HL-60 (cell line): Measurements from ENCODE around the gene IL1RAPL1.
"Not testable (repeated sequence)": the region's sequence is repeated elsewhere in the genome, so short reads cannot be mapped to it uniquely, and the experiment has no call there.

Experiments used
- DNase-seq, 2 experiments: peaks; one replicate each; pipeline ENCODE4 v3.0.0-alpha.2; 2010 to 2020; ENCODE audit warnings: low read depth in 1 of 2, low spot score in 1 of 2
- H3K27ac ChIP-seq: fragments of 250-450 bp; sonication (Bioruptor Pico); replicated peaks from 2 replicates; pipeline ENCODE4 v1.5.1; 2020; ENCODE audit warnings: mild to moderate bottlenecking, moderate library complexity
- H3K27me3 ChIP-seq: fragments of 250-450 bp; sonication (Bioruptor Pico); 2 replicates; pipeline ENCODE4 v1.5.1; 2021; ENCODE audit warnings: mild to moderate bottlenecking, moderate library complexity; ENCODE audit not compliant: insufficient read depth, poor library complexity, severe bottlenecking
- H3K4me3 ChIP-seq: replicated peaks from 2 replicates; pipeline ENCODE4 v1.5.1; 2011; ENCODE audit warnings: mild to moderate bottlenecking, control low read depth, low read length; ENCODE audit not compliant: insufficient read depth
- CTCF ChIP-seq: IDR thresholded peaks from one replicate; pipeline ENCODE4 v1.5.1; 2011; ENCODE audit warnings: low read length, control low read depth, inconsistent platforms; ENCODE audit not compliant: insufficient read depth
- GABPA ChIP-seq: IDR thresholded peaks from 2 replicates; pipeline ENCODE4 v1.6.1; 2012; ENCODE audit warnings: low read depth
- POLR2AphosphoS5 ChIP-seq: IDR thresholded peaks from 2 replicates; pipeline ENCODE4 v1.6.1; 2012; ENCODE audit warnings: low read depth
- SPI1 ChIP-seq: IDR thresholded peaks from 2 replicates; pipeline ENCODE4 v1.6.1; 2012; ENCODE audit warnings: low read depth, mild to moderate bottlenecking, borderline replicate concordance
- TF ChIP-seq, protein P1 (sequence below): IDR thresholded peaks from 2 replicates; pipeline ENCODE4 v1.6.1; 2012; ENCODE audit warnings: low read depth; ENCODE audit not compliant: insufficient replicate concordance

The IL1RAPL1 gene

GRCh38 chrX:29348288-29348687 lies 761.0 kb downstream of the IL1RAPL1 start:
- H3K27me3 ChIP-seq = no peaks in the 10 kb centered on the region
- no peak overlapping the region for H3K4me3 ChIP-seq
- DNase-seq = no peak
- TF ChIP-seq POLR2AphosphoS5 = no peak
- TF ChIP-seq CTCF = no peak
- no peak for TF ChIP-seq SPI1
- no peak for TF ChIP-seq GABPA
- TF ChIP-seq, protein P1, sequence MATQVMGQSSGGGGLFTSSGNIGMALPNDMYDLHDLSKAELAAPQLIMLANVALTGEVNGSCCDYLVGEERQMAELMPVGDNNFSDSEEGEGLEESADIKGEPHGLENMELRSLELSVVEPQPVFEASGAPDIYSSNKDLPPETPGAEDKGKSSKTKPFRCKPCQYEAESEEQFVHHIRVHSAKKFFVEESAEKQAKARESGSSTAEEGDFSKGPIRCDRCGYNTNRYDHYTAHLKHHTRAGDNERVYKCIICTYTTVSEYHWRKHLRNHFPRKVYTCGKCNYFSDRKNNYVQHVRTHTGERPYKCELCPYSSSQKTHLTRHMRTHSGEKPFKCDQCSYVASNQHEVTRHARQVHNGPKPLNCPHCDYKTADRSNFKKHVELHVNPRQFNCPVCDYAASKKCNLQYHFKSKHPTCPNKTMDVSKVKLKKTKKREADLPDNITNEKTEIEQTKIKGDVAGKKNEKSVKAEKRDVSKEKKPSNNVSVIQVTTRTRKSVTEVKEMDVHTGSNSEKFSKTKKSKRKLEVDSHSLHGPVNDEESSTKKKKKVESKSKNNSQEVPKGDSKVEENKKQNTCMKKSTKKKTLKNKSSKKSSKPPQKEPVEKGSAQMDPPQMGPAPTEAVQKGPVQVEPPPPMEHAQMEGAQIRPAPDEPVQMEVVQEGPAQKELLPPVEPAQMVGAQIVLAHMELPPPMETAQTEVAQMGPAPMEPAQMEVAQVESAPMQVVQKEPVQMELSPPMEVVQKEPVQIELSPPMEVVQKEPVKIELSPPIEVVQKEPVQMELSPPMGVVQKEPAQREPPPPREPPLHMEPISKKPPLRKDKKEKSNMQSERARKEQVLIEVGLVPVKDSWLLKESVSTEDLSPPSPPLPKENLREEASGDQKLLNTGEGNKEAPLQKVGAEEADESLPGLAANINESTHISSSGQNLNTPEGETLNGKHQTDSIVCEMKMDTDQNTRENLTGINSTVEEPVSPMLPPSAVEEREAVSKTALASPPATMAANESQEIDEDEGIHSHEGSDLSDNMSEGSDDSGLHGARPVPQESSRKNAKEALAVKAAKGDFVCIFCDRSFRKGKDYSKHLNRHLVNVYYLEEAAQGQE = no peak
- H3K27ac ChIP-seq = no peak overlapping the region

- no peak for DNase-seq
- Histone ChIP-seq H3K27me3 (no peaks in the 10 kb centered on the region), H3K4me3 (no peak overlapping the region), H3K27ac (no peak overlapping the region)
- TF ChIP-seq POLR2AphosphoS5 (no peak), SPI1 (no peak), CTCF (no peak), GABPA (no peak)
- TF ChIP-seq, protein P1 = no peak
Observed at GRCh38 chrX:29359276-29359675, 772.0 kb downstream of the IL1RAPL1 start.

DNA sequence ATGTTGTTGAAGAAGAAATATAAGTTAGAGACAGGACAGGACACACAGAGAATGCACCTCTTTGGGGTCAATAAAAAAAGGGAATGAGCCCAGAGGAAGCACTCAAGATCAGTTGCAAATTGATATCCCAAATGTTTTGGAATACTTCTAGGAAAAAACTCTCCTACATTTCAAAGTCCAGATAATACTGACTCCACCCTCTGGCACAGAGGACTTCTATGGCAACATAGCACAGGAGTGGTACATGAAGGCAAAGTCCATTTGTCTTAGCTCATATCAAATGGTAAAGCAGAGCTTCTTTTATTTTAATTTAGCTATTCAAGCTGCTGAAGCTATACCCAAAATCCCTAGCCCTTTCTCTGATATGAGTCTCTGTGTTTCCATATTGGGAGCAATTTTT lies 787.5 kb downstream of the IL1RAPL1 start:
- H3K27ac ChIP-seq = not testable (repeated sequence)

DNA sequence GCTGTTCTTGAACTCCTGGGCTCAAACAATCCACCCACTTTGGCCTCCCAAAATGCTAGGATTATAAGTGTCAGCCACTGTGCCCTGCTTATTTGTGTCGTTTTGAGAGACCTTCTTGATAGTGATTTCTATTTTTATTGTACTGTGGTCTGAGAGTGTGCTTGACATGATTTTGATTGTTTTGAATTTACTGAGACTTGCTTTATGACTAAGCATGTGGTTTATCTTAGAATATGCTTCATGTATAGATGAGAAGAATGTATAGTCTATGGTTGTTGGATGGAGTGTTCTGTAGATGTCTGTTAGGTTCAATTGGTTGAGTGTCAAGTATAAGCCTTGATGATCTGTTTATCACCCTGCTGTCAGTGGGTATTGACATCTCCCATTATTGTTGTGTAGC lies 789.3 kb downstream of the IL1RAPL1 start:
- TF ChIP-seq SPI1 = no peak
- no peak for TF ChIP-seq CTCF
- TF ChIP-seq, protein P1 = no peak
- TF ChIP-seq POLR2AphosphoS5 = no peak
- no peak for TF ChIP-seq GABPA
- H3K27ac ChIP-seq = no peak overlapping the region
- no peak for DNase-seq
- H3K4me3 ChIP-seq = no peak overlapping the region
- H3K27me3 ChIP-seq = no peaks in the 10 kb centered on the region

More for the DNA sequence above, 787.5 kb downstream of the IL1RAPL1 start:
- H3K27me3 ChIP-seq, DNase-seq, H3K4me3 ChIP-seq: not testable (repeated sequence)
